HFFc6 (cell line): ENCODE measurements around the gene LRR1. TPM values are rescaled to one million over a fixed set of nuclear protein-coding genes. Genes with fewer than 3 reads are reported as not detected.
A peak's percentile ranks its signal among the peaks of the same experiment; 100 is the strongest.

ENCODE experiments used
- DNase-seq: peaks from one replicate; pipeline ENCODE4 v3.0.0-alpha.2; 2018
- H3K27ac Mint-ChIP-seq: 2 replicates; pipeline ENCODE4 v1.8.0; 2020; ENCODE audit warnings: mild to moderate bottlenecking, mixed read lengths
- H3K27me3 Mint-ChIP-seq: 2 replicates; pipeline ENCODE4 v1.8.0; 2021; ENCODE audit warnings: mild to moderate bottlenecking, moderate library complexity, mixed read lengths; ENCODE audit not compliant: insufficient read depth
- H3K36me3 Mint-ChIP-seq: 2 replicates; pipeline ENCODE4 v1.8.0; 2021; ENCODE audit warnings: low read depth, mixed read lengths
- H3K4me1 Mint-ChIP-seq: 2 replicates; pipeline ENCODE4 v1.8.0; 2020; ENCODE audit warnings: low read depth, mixed read lengths
- H3K4me3 Mint-ChIP-seq: 2 replicates; pipeline ENCODE4 v1.8.0; 2020; ENCODE audit warnings: mild to moderate bottlenecking, moderate library complexity, mixed read lengths
- H3K9me3 Mint-ChIP-seq: 2 replicates; pipeline ENCODE4 v1.8.0; 2020; ENCODE audit warnings: mild to moderate bottlenecking, mixed read lengths
- CTCF ChIP-seq: fragments of 200-600 bp; sonication (generic); IDR thresholded peaks from 2 replicates; pipeline ENCODE4 v1.5.0; 2021; ENCODE audit warnings: antibody characterized with exemption, mild to moderate bottlenecking
- total RNA-seq, 6 experiments: library from RNA; stranded (reverse); fragmentation: NEBNext Ultra II Directional; extraction: Animal tissue kit (Norgen Biotek cat#: 25700); gene quantifications; 2 replicates in 1 of 6; 3 replicates in 5 of 6; pipeline ENCODE4 v1.2.3, GENCODE V29; 2021

The LRR1 gene
- total RNA-seq, 6 experiments from 2014 or later: 15.2 to 26.5 (median 25.5) TPM

- TF ChIP-seq CTCF: no peak
- no peaks in the 10 kb centered on the region for H3K9me3 Mint-ChIP-seq
These were observed 21.0 kb downstream of the LRR1 start for GRCh38 chr14:49619730-49620129.

GRCh38 chr14:49620182-49621113 is 21.7 kb downstream of the LRR1 start, which contains the start of the genes MGAT2 and RPL36AL:
Gene MGAT2 (plus strand): TSS chr14:49620799. CDS start chr14:49621269, 470 bp downstream.
Gene RPL36AL (minus strand): TSS chr14:49620626. CDS start chr14:49619104, 1,522 bp downstream.
- DNase-seq: peak; percentile 99
- peaks cover 36% of the 10 kb centered on the region for H3K36me3 Mint-ChIP-seq
- H3K4me1 Mint-ChIP-seq: peaks cover 61% of the 10 kb centered on the region
- peak within 1 kb of the TSS; percentile 99 for H3K4me3 Mint-ChIP-seq
- H3K27ac Mint-ChIP-seq: peak within 1 kb of the TSS; percentile 96
- no peaks in the 10 kb centered on the region for H3K9me3 Mint-ChIP-seq
- peaks cover 8% of the 10 kb centered on the region for H3K27me3 Mint-ChIP-seq
- peak; percentile 53 for TF ChIP-seq CTCF

More at GRCh38 chr14:49619730-49620129, 21.0 kb downstream of the LRR1 start:
- DNase-seq: no peak
- peak overlapping the region; percentile 96 for H3K27ac Mint-ChIP-seq
- H3K36me3 Mint-ChIP-seq: peaks cover 36% of the 10 kb centered on the region
- peaks cover 56% of the 10 kb centered on the region for H3K4me1 Mint-ChIP-seq
- H3K27me3 Mint-ChIP-seq: peaks cover 8% of the 10 kb centered on the region
- peak overlapping the region; percentile 99 for H3K4me3 Mint-ChIP-seq

DNA sequence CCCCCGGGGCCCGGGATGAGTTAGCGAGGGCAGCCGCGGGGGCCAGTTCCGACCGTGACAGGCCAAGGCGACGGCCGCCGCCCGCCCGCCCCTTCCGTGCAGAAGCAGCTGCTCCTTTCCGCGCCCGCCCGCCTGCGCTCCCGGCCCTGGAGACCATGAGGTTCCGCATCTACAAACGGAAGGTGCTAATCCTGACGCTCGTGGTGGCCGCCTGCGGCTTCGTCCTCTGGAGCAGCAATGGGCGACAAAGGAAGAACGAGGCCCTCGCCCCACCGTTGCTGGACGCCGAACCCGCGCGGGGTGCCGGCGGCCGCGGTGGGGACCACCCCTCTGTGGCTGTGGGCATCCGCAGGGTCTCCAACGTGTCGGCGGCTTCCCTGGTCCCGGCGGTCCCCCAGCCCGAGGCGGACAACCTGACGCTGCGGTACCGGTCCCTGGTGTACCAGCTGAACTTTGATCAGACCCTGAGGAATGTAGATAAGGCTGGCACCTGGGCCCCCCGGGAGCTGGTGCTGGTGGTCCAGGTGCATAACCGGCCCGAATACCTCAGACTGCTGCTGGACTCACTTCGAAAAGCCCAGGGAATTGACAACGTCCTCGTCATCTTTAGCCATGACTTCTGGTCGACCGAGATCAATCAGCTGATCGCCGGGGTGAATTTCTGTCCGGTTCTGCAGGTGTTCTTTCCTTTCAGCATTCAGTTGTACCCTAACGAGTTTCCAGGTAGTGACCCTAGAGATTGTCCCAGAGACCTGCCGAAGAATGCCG is 22.6 kb downstream of the LRR1 start:
- DNase-seq: peak; percentile 40

DNA sequence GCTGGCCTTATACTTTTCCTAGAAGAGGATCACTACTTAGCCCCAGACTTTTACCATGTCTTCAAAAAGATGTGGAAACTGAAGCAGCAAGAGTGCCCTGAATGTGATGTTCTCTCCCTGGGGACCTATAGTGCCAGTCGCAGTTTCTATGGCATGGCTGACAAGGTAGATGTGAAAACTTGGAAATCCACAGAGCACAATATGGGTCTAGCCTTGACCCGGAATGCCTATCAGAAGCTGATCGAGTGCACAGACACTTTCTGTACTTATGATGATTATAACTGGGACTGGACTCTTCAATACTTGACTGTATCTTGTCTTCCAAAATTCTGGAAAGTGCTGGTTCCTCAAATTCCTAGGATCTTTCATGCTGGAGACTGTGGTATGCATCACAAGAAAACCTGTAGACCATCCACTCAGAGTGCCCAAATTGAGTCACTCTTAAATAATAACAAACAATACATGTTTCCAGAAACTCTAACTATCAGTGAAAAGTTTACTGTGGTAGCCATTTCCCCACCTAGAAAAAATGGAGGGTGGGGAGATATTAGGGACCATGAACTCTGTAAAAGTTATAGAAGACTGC is 23.4 kb downstream of the LRR1 start:
- Mint-ChIP-seq H3K9me3 (no peaks in the 10 kb centered on the region), H3K27ac (peak overlapping the region; percentile 96), H3K36me3 (peaks cover 27% of the 10 kb centered on the region), H3K4me1 (peaks cover 54% of the 10 kb centered on the region), H3K27me3 (peaks cover 5% of the 10 kb centered on the region), H3K4me3 (peak overlapping the region; percentile 99)
- no peak for TF ChIP-seq CTCF
- DNase-seq: no peak

More for the DNA sequence above, 22.6 kb downstream of the LRR1 start:
- no peak for TF ChIP-seq CTCF
- Mint-ChIP-seq H3K4me1 (peaks cover 61% of the 10 kb centered on the region), H3K9me3 (no peaks in the 10 kb centered on the region), H3K27ac (peak overlapping the region; percentile 96), H3K27me3 (peaks cover 8% of the 10 kb centered on the region), H3K36me3 (peaks cover 30% of the 10 kb centered on the region), H3K4me3 (peak overlapping the region; percentile 99)

- no peak for TF ChIP-seq CTCF
- Mint-ChIP-seq H3K36me3 (peaks cover 25% of the 10 kb centered on the region), H3K27ac (peak overlapping the region; percentile 31; the same call in 1 of the 2 replicates), H3K4me1 (peaks cover 41% of the 10 kb centered on the region), H3K27me3 (peaks cover 5% of the 10 kb centered on the region), H3K9me3 (no peaks in the 10 kb centered on the region), H3K4me3 (peak overlapping the region; percentile 99)
- DNase-seq: no peak
These were observed 24.6 kb downstream of the LRR1 start for GRCh38 chr14:49623387-49623786.
